Skin epidermis (tissue), 12 donors: Measurements from ENCODE around the gene CCSER1.

Experiments
- H3K27ac ChIP-seq, 21 experiments: fragments of 200-600 bp; sonication (generic) in 11 of 21; one replicate each; pipeline ENCODE4 v1.5.0; 2020; ENCODE audit warnings: mild to moderate bottlenecking in 3 of 21, inconsistent platforms in 2 of 21, moderate library complexity in 2 of 21
- H3K4me3 ChIP-seq, 7 experiments: fragments of 200-600 bp; sonication (generic) in 2 of 7; one replicate each; pipeline ENCODE4 v1.5.0; 2020; ENCODE audit warnings: inconsistent platforms in 2 of 7, mild to moderate bottlenecking in 2 of 7, moderate library complexity in 1 of 7

CCSER1 gene

GRCh38 chr4:90970021-90970420 is 842.8 kb downstream of the CCSER1 start:
- Histone ChIP-seq H3K27ac (no peak overlapping the region), H3K4me3 (no peak overlapping the region)

DNA sequence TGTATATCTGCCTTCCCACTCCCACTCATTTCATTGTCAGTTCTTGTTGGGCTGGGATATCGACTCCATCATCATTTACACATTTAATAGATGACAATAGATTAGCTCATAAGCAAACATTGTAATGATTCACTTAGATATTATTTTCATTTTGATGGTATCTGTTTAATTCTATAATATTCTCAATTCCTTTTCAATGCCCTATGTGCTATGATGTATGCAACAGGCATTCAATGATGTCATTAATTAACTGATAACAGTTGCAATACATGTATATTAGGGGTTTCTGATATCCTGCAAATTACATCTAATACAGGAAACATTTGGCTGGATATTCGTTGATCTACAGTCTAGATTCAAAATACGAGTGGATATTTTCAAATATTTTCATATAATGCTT is 850.5 kb downstream of the CCSER1 start:
- H3K27ac ChIP-seq = no peak overlapping the region

GRCh38 chr4:90979556-90979955 is 852.4 kb downstream of the CCSER1 start:
- Histone ChIP-seq H3K4me3 (no peak overlapping the region), H3K27ac (no peak overlapping the region)

More for the DNA sequence above, 850.5 kb downstream of the CCSER1 start:
- H3K4me3 ChIP-seq = no peak overlapping the region

DNA sequence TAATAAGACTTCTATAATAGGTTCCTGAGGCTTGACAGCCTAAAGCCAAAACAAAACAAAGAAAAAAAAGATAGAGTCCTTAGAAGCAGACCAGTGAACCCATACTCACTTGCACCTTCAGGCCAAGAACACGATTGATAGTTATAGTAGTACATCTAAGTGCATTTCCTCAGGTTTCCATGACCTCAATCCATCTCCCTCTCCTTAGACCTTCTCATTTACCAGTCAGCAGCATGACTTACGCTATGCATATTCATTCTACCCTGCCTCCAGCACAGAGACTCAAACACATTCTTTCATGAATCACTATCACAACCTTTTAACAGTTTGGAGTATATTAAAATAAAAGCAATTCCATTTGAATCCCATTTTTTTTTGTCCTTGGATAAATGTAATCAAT is 855.6 kb downstream of the CCSER1 start:
- no peak overlapping the region for H3K27ac ChIP-seq
- no peak overlapping the region for H3K4me3 ChIP-seq

DNA sequence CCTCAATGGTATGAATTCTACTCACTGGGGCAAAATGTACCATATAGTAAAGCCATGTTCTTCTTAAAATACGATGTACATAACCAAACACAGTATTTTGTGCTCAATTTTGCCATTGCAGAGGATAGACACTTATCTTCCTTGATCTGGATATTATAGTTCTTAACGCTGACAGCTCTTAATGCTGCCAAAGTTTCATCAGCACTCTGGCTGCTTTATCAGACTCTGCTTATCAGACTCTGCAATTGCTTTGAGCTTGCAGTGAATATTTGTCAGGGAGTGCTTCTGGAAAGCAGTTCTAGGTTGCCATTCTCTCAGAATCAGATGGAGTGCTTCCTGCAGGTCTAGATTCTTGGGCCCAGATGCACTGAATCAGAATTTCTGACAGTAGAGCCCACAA is 863.1 kb downstream of the CCSER1 start:
- Histone ChIP-seq H3K27ac (no peak overlapping the region), H3K4me3 (no peak overlapping the region)

- H3K27ac ChIP-seq = no peak overlapping the region
- H3K4me3 ChIP-seq = no peak overlapping the region
Measured at GRCh38 chr4:90992213-90992612, 865.0 kb downstream of the CCSER1 start.

DNA sequence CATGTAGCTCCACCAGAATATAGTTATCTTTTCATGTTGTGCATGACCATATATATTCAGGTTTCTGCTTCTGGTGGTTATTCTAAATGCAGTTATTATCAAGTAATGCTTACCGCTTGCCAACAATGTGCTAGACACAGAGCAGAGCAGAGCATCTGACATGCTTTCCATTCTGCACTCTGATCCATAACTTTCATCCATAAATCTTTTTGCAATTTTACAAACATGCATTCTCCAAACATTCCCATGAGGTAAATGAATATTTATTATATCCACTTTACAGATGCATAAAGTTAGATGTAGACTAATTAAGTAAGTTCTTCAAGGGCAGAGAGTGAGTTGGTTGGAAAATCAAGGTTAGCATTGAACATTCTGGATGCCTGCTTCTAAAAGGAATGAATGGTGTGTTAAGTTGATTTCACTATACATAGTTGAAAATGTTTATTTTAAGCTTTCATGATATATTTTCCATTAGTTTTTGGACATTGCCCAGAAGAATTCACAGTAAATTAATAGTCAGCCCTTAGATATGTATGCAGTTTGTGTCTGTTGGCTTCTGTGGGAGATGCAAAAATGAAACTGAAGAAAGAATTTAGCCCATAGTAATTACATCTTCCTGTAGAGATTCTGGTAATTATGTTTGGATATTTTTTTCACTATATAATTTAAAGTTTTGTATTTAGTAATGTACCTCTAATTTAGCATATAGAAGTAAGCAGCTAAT is 867.8 kb downstream of the CCSER1 start:
- Histone ChIP-seq H3K27ac (no peak overlapping the region), H3K4me3 (no peak overlapping the region)

- H3K27ac ChIP-seq = no peak overlapping the region
- H3K4me3 ChIP-seq = no peak overlapping the region
Measured at GRCh38 chr4:90995996-90996395, 868.8 kb downstream of the CCSER1 start.

DNA sequence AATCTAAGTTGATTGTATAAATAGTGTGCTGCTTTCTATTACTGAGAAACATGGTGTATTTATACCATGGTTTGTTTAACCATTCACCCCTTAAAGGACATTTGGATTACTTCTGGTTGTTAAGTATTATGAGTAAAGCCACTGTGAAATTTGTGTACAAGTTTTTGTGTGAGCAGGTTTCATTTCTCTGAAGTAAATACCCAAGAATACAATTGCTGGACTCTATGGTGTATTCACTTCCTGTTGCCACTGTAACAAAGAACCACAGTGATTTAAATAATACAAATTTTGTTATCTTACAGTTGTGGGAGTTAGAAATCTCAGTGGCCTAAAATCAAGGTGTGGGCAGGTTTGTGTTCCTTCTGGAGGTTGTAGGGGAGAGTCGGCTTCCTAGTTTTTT is 869.6 kb downstream of the CCSER1 start:
- Histone ChIP-seq H3K4me3 (no peak overlapping the region), H3K27ac (no peak overlapping the region)

DNA sequence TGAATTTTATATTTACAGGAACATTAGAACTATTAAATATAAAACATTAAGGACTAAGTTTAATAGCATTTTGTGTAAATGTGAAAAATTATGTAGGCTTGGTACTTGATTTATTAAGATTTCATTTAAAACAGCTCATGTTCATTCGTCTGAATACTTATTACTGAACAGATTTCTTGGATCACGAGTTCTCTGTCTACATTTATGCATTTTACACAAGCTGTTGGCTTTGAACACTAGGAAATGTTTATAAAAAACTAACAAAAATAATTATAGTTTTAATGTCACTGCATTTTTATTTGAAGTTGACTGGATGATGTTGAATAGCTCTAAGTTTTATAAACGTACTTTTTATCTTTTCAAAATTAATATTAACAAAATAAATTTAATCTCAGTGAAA is 888.7 kb downstream of the CCSER1 start:
- H3K4me3 ChIP-seq = no peak overlapping the region
- no peak overlapping the region for H3K27ac ChIP-seq

DNA sequence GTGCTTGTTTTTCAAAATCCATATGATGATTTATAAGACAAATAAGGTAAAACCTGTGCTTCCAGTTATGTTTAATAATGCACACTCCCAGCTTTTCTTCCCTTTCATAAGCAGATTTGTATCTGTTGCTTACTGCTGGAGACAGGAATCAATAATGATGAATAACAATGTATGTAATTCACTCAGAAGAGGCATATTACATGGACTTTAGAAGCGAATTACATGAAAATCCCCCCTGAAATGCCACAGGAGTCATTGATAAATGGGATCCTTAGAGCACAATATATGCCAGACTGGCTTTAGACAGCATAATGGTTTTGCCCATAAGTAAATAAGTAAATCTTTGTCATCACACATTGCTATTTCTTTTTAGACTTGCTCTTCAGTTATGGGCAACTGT is 892.3 kb downstream of the CCSER1 start:
- Histone ChIP-seq H3K4me3 (no peak overlapping the region), H3K27ac (no peak overlapping the region)

GRCh38 chr4:91025241-91026148 is 898.3 kb downstream of the CCSER1 start:
- no peak overlapping the region for H3K4me3 ChIP-seq
- H3K27ac ChIP-seq = no peak overlapping the region

DNA sequence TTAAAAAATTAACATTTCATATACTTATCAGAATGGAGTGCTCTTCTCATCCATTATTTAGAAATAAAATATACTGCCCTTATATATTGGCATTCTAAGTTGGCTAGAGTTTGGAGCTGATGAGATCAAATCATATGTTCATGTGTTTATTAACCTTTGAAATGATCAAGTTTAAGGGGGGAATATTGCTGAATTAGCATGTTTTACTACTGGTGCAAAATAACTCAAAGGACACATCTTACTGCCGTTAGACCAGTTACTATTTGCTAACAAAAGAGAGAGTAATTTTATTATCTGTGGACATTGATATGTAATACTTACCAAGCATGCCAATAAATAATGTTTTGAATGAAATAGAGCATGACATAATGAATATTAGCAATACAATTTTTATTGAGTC is 901.0 kb downstream of the CCSER1 start:
- Histone ChIP-seq H3K27ac (no peak overlapping the region), H3K4me3 (no peak overlapping the region)

GRCh38 chr4:91031761-91032160 is 904.6 kb downstream of the CCSER1 start:
- no peak overlapping the region for H3K4me3 ChIP-seq
- H3K27ac ChIP-seq = no peak overlapping the region

GRCh38 chr4:91032725-91033445 is 905.7 kb downstream of the CCSER1 start:
- Histone ChIP-seq H3K4me3 (no peak overlapping the region), H3K27ac (no peak overlapping the region)

DNA sequence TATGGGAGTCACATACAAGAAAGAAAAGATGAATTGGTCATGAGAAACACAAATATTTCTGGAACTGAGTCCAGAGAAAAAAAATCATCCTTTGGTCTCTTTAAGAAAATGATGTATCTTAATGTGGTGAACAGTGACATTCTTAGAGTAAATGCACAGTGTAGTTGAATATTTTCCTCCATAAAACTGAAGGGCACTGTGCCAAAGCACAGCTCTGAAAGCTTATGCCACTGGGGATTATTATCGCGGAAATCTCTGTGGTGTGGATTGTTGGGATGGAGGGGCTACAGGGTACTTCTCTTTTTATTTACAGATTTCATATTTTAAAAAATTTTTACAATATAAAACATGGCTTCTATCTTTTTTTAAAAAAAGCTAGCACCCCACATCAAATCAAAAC is 908.1 kb downstream of the CCSER1 start:
- no peak overlapping the region for H3K4me3 ChIP-seq
- H3K27ac ChIP-seq = no peak overlapping the region

- H3K4me3 ChIP-seq = no peak overlapping the region
- no peak overlapping the region for H3K27ac ChIP-seq
Measured at GRCh38 chr4:91037951-91038350, 910.8 kb downstream of the CCSER1 start.

- Histone ChIP-seq H3K4me3 (no peak overlapping the region), H3K27ac (no peak overlapping the region)
Measured at GRCh38 chr4:91057871-91058270, 930.7 kb downstream of the CCSER1 start.

DNA sequence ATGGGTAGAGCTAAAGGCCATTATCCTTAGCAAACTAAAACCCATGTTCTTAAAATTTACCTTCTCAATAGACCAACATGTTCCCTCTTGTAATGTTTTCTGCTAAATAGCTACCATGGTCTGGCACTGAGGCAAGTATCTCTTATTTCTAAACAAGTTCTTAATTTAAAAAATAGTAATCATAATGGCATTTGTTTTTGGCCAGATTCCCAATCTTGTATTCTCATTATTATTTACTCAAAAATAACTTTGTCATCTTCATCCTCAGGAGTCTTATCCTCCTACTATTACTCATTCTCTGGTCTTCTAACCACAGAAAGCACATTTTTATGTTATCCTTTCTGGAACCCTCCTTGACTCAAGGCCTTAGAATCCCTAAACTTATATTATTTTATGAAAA is 931.2 kb downstream of the CCSER1 start:
- H3K4me3 ChIP-seq = no peak overlapping the region
- H3K27ac ChIP-seq = no peak overlapping the region

- Histone ChIP-seq H3K4me3 (no peak overlapping the region), H3K27ac (no peak overlapping the region)
Measured at GRCh38 chr4:91064157-91064853, 937.1 kb downstream of the CCSER1 start.
